GM15510 (cell line): ENCODE data around the gene KRT35.

Experiments
- POLR2A ChIP-seq: IDR thresholded peaks from 3 replicates; pipeline ENCODE4 v1.6.1; 2011; ENCODE audit warnings: borderline replicate concordance; ENCODE audit not compliant: insufficient read length; ENCODE audit errors: extremely low read depth

Gene KRT35

GRCh38 chr17:41504246-41504977, 23.5 kb upstream of the KRT35 start:
- TF ChIP-seq POLR2A, result no peak

DNA sequence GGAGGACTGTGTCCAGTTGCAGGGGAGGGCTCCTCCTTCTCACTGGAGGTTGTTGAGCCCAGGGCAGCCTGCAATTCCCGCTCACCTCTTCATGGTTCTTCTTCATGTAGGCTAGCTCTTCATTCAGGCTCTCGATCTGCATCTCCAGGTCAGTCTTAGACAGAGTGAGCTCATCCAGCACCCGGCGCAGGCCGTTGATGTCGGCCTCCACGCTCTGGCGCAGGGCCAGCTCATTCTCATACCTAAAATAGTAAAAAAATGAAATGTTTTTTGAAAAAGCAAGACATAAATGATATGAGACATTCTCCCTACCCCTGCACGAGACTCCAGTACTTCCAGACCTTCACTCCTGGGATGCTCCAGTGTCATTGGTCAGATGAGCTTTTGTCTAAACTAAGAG, 22.3 kb upstream of the KRT35 start:
- no peak for TF ChIP-seq POLR2A

GRCh38 chr17:41500131-41500911, 19.4 kb upstream of the KRT35 start:
- TF ChIP-seq POLR2A, result no peak

- no peak for TF ChIP-seq POLR2A
Measured at GRCh38 chr17:41499714-41500113, 18.8 kb upstream of the KRT35 start.

- no peak for TF ChIP-seq POLR2A
Measured at GRCh38 chr17:41498276-41498675, 17.3 kb upstream of the KRT35 start.

GRCh38 chr17:41496803-41497484, 16.0 kb upstream of the KRT35 start:
- no peak for TF ChIP-seq POLR2A

GRCh38 chr17:41494524-41494923, 13.6 kb upstream of the KRT35 start:
- TF ChIP-seq POLR2A, result no peak

DNA sequence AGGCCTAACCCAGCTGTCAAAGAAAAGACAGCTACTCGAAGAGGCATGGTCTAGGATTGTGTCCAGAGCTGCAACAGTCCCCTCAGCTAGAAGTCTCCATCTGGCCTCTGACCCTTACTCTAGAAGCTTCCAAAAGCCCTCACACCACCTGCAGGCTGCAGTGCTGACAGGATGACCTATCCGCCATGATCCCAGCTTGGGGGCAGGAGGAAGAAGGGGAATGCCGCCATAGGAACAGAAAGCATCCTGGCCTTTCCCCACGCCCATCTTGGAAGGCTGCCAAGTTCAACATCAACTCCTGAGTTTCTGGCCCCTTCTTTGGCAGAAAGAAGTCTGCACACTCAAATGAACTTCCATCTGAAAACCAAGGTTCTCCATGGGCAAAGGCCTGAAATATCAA, 11.8 kb upstream of the KRT35 start:
- TF ChIP-seq POLR2A, result no peak

DNA sequence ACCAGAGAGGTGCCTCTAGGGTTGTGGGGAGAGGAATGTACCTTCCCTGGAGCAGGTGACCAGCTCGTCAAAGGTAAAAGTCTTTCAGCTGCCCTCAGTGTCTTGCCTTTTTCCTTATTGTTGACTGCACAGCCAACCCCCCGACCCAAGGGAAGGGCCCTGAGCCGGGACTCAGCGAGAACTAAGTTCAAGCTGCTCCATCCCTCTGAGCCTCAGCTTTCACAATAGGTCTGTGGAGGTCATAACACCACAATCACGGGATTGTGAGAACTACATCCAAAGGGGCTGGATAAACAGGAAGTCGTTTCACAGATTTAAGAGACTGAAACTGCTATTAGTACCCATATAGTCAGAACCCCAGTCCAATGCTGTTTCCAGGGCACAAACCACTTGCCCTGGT, 11.4 kb upstream of the KRT35 start:
- no peak for TF ChIP-seq POLR2A

DNA sequence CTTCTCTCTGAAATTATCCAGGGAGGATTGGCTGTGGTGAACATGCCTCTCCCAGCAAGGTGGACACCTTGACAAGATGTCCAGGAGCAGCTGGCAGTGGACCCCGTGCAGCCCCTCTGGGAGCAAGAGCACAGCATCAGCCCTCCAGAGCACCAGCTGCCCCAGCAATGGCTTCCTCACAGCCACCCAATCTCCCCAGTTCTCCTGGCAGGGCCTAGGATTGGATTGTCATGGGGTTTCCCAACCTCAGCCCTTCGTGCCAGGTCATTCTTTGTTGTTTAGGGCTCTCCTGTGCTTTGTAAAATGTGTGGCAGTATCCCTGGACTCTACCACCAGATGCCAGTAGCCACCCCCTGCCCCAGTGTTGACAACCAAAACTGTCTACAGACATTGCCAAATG, 10.5 kb upstream of the KRT35 start:
- no peak for TF ChIP-seq POLR2A

DNA sequence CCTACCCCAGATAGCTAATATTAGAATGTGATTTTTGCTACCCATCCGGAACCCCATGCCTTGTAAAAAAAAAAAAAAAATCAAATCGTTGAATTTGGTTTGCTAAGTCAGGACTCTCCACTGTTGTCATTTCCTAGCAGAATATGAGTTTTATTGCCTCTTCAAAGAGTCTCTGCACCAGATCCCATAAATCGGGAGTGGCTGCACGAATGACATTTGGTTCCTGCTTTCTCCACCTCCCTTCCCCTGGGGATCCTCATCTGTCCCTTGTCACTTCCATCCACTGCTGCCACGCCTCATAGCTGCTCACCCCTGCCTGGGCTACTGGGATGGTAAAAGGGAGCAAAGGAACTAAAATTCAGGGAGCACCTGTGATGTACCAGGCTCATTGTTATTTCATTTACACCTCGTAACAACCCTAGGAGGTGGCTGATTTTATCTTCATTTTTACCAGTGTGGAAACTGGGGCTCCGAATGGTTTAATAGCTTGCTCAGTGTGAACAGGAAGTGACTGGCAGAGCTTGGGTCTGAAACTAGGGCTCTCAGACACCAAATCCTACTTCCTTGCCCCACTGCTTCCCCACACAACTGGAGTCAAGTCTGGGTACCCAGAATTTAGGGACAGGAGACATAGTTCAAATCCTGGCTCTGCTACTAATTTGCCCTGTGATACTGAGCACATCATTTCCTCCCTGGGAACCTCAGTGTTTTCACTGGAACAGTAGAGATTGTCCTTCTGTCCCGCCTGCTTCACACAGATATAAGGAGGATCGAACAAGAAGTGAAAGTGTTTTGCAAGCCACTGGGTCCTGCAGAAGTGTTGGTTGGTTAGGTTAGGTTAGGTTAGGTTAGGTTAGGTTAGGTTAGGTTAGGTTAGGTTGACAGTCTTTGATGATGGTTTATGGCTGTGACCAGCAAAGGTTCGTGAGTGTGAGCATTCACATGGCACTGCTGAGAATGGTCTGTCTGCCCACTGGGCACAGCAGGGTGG, 9.3 kb upstream of the KRT35 start:
- TF ChIP-seq POLR2A, result no peak

GRCh38 chr17:41489531-41489930, 8.6 kb upstream of the KRT35 start, which contains the start of gene KRT36:
Gene KRT36, minus strand, starts transcription at chr17:41489910. Its CDS starts 46 bp downstream, at chr17:41489864.
- TF ChIP-seq POLR2A, result no peak

GRCh38 chr17:41486809-41487530, 6.0 kb upstream of the KRT35 start:
- TF ChIP-seq POLR2A, result no peak

DNA sequence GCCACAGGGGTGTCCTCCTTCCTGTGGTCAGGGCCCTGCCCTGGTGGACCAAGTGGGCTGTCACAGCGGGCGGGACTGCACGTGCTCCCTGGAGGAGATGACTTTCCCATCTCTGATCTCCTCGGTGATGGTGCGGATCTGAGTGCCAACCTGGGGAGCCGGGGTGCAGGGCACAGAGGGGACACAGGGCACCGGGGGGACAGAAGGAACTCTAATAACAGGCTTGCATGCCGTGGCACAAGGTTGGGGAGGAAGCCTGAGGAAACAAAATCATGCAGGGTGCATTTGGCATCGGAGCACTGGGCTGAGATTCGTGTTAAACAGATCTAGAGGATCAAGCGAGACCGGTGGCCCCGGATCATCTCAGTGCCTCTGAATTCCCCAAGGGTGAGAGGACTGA, 5.4 kb upstream of the KRT35 start:
- TF ChIP-seq POLR2A, result no peak
